K562 (cell line): Measurements from ENCODE around the gene NPM3.

Experiments used
- BHLHE40 ChIP-seq: IDR thresholded peaks from 2 replicates; pipeline ENCODE4 v1.6.1; 2011; ENCODE audit warnings: low read length, improper control_type of control experiment
- C11orf30 ChIP-seq: fragments of 450-650 bp; IDR thresholded peaks from 2 replicates; pipeline ENCODE4 v1.6.1; 2016; ENCODE audit warnings: low read depth, mild to moderate bottlenecking
- CBFB ChIP-seq: sonication (generic); formaldehyde crosslinking; IDR thresholded peaks from 2 replicates; pipeline ENCODE4 v1.4.0; 2020; ENCODE audit warnings: mild to moderate bottlenecking, missing genetic modification reagents
- EP300 ChIP-seq: IDR thresholded peaks from 2 replicates; pipeline ENCODE4 v1.6.1; 2012; ENCODE audit warnings: low read length, improper control_type of control experiment
- EZH2 ChIP-seq: IDR thresholded peaks from 2 replicates; pipeline ENCODE4 v1.6.1; 2012; ENCODE audit warnings: low read depth, mild to moderate bottlenecking, inconsistent platforms, low read length, borderline replicate concordance
- FOXJ3 ChIP-seq: sonication (generic); formaldehyde crosslinking; IDR thresholded peaks from 2 replicates; pipeline ENCODE4 v1.4.0; 2020; ENCODE audit warnings: mild to moderate bottlenecking, missing genetic modification reagents
- LARP7 ChIP-seq: fragments of 450-650 bp; IDR thresholded peaks from 2 replicates; pipeline ENCODE4 v1.6.1; 2016
- PCBP1 ChIP-seq: fragments of 200-400 bp; formaldehyde crosslinking; IDR thresholded peaks from 2 replicates; pipeline ENCODE4 v1.6.1; 2018; ENCODE audit warnings: mild to moderate bottlenecking, low read depth, low read length; ENCODE audit not compliant: poor library complexity, severe bottlenecking
- POLR2A ChIP-seq: fragments of 450-650 bp; conservative IDR thresholded peaks from 2 replicates; pipeline ENCODE4 v1.6.1; 2016
- SRF ChIP-seq, 2 experiments: fragments of 250-450, 450-650 bp in 1 of 2; sonication (Bioruptor Pico) in 1 of 2; sonication (generic) in 1 of 2; formaldehyde crosslinking; IDR thresholded peaks; 2 replicates each; pipeline versions ENCODE4 v1.5.0 to v1.5.1; 2020 to 2022; ENCODE audit warnings: mild to moderate bottlenecking in 1 of 2, missing genetic modification reagents in 1 of 2
- TF ChIP-seq, protein P1 (sequence below): fragments of 150-350 bp; conservative IDR thresholded peaks from 2 replicates; pipeline ENCODE4 v1.6.1; 2014; ENCODE audit warnings: low read length
- TF ChIP-seq, protein P2 (sequence below): fragments of 250-450 bp; sonication (Bioruptor Pico); IDR thresholded peaks from 2 replicates; pipeline ENCODE4 v1.8.0; 2021; ENCODE audit warnings: borderline replicate concordance, mild to moderate bottlenecking, moderate library complexity; ENCODE audit not compliant: poor library complexity, severe bottlenecking
- TF ChIP-seq, protein P3 (sequence below), 3 experiments: IDR thresholded peaks in 2 of 3; conservative IDR thresholded peaks in 1 of 3; 2 replicates each; pipeline ENCODE4 v1.5.1; 2011 to 2012; ENCODE audit warnings: low read length in 3 of 3, mild to moderate bottlenecking in 3 of 3, control low read depth in 2 of 3, improper control_type of control experiment in 1 of 3, inconsistent platforms in 1 of 3, low read depth in 1 of 3, mixed read lengths in 1 of 3, moderate library complexity in 1 of 3; ENCODE audit not compliant: insufficient read depth in 2 of 3
- TF ChIP-seq, protein P4 (sequence below): fragments of 250-450 bp; sonication (Bioruptor Pico); IDR thresholded peaks from 2 replicates; pipeline ENCODE4 v1.8.0; 2021; ENCODE audit warnings: mild to moderate bottlenecking, moderate library complexity

DNA sequence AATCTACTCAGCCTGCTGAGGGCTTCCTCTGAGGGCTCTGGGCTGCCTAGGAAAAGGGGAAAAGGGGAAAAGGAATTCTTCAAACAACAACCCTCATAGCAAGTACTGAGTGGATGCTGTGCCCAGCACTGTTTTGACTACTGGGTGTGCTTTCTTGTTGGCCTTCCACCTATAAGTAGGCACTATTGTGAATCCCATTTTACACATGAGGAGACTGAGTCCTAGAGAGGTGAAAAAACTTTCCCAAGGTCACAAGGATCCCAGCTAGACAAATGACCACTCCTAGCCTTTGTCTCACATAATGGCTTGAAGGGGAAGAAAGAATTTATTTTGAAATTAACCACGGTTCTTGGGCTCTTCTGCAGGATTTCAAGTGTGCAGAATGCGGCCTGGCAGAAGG, 24.4 kb downstream of the NPM3 start:
- TF ChIP-seq, protein P1, sequence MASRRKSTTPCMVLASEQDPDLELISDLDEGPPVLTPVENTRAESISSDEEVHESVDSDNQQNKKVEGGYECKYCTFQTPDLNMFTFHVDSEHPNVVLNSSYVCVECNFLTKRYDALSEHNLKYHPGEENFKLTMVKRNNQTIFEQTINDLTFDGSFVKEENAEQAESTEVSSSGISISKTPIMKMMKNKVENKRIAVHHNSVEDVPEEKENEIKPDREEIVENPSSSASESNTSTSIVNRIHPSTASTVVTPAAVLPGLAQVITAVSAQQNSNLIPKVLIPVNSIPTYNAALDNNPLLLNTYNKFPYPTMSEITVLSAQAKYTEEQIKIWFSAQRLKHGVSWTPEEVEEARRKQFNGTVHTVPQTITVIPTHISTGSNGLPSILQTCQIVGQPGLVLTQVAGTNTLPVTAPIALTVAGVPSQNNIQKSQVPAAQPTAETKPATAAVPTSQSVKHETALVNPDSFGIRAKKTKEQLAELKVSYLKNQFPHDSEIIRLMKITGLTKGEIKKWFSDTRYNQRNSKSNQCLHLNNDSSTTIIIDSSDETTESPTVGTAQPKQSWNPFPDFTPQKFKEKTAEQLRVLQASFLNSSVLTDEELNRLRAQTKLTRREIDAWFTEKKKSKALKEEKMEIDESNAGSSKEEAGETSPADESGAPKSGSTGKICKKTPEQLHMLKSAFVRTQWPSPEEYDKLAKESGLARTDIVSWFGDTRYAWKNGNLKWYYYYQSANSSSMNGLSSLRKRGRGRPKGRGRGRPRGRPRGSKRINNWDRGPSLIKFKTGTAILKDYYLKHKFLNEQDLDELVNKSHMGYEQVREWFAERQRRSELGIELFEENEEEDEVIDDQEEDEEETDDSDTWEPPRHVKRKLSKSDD = no peak
- TF ChIP-seq SRF (CRISPR knock-in tag; IDR thresholded peaks at IDR 0.05) = no peak
- TF ChIP-seq, protein P2, sequence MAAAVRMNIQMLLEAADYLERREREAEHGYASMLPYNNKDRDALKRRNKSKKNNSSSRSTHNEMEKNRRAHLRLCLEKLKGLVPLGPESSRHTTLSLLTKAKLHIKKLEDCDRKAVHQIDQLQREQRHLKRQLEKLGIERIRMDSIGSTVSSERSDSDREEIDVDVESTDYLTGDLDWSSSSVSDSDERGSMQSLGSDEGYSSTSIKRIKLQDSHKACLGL (CRISPR knock-in tag) = no peak
- no peak for TF ChIP-seq EZH2
- no peak for TF ChIP-seq EP300
- no peak for TF ChIP-seq C11orf30
- no peak for TF ChIP-seq BHLHE40
- no peak for TF ChIP-seq LARP7
- TF ChIP-seq CBFB = no peak
- TF ChIP-seq POLR2A = no peak
- TF ChIP-seq, protein P3, sequence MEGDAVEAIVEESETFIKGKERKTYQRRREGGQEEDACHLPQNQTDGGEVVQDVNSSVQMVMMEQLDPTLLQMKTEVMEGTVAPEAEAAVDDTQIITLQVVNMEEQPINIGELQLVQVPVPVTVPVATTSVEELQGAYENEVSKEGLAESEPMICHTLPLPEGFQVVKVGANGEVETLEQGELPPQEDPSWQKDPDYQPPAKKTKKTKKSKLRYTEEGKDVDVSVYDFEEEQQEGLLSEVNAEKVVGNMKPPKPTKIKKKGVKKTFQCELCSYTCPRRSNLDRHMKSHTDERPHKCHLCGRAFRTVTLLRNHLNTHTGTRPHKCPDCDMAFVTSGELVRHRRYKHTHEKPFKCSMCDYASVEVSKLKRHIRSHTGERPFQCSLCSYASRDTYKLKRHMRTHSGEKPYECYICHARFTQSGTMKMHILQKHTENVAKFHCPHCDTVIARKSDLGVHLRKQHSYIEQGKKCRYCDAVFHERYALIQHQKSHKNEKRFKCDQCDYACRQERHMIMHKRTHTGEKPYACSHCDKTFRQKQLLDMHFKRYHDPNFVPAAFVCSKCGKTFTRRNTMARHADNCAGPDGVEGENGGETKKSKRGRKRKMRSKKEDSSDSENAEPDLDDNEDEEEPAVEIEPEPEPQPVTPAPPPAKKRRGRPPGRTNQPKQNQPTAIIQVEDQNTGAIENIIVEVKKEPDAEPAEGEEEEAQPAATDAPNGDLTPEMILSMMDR (IDR thresholded peaks at IDR 0.05 in 2 of 3, conservative IDR thresholded peaks at IDR 0.05 in 1 of 3; ENCODE audit: insufficient read depth in 2 of 3, low read depth in 1 of 3, low read length in 3 of 3) = no peak
- TF ChIP-seq PCBP1 = no peak
- TF ChIP-seq FOXJ3 (CRISPR knock-in tag) = no peak
- TF ChIP-seq, protein P4, sequence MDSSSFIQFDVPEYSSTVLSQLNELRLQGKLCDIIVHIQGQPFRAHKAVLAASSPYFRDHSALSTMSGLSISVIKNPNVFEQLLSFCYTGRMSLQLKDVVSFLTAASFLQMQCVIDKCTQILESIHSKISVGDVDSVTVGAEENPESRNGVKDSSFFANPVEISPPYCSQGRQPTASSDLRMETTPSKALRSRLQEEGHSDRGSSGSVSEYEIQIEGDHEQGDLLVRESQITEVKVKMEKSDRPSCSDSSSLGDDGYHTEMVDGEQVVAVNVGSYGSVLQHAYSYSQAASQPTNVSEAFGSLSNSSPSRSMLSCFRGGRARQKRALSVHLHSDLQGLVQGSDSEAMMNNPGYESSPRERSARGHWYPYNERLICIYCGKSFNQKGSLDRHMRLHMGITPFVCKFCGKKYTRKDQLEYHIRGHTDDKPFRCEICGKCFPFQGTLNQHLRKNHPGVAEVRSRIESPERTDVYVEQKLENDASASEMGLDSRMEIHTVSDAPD (CRISPR knock-in tag) = no peak
